ENCODE data around the gene XIRP2.

DNA sequence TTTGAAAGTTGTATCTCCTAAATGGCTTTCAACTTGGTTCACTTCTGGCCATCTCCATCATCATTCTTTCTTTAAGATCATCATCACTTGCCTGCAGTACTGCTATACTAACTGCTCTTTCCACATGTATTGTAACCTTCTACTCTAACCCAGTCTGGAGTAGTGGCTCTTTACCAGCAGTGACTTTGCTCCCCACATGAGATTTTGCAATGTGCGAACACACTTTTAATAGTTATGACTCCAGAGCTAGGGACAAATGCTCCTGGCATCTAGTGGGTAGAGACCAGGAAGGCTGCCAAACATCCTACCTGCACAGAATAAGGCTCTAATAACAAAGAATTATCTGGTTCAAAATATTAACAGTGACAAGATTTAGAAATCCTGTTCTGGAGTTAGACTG is 243.8 kb downstream of the XIRP2 start:
- TF ChIP-seq, protein P1, sequence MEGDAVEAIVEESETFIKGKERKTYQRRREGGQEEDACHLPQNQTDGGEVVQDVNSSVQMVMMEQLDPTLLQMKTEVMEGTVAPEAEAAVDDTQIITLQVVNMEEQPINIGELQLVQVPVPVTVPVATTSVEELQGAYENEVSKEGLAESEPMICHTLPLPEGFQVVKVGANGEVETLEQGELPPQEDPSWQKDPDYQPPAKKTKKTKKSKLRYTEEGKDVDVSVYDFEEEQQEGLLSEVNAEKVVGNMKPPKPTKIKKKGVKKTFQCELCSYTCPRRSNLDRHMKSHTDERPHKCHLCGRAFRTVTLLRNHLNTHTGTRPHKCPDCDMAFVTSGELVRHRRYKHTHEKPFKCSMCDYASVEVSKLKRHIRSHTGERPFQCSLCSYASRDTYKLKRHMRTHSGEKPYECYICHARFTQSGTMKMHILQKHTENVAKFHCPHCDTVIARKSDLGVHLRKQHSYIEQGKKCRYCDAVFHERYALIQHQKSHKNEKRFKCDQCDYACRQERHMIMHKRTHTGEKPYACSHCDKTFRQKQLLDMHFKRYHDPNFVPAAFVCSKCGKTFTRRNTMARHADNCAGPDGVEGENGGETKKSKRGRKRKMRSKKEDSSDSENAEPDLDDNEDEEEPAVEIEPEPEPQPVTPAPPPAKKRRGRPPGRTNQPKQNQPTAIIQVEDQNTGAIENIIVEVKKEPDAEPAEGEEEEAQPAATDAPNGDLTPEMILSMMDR (IDR thresholded peaks at IDR 0.05), result no peak
- no peak for TF ChIP-seq POLR2A (IDR thresholded peaks at IDR 0.05)
